Measurements from ENCODE around the gene KLHL7. TPM values are rescaled to one million over a fixed set of nuclear protein-coding genes. Genes with fewer than 3 reads are reported as not detected.

KLHL7 gene
- total RNA-seq, 2 experiments from 2014 or later = 14.3 to 19.6 TPM

GRCh38 chr7:23211589-23211988, 106.0 kb downstream of the KLHL7 start:
- CTCF ChIA-PET = interaction anchor here (0.7 kb wide), 1 partner anchor 461 kb away, joined by 3 read pairs; no protein-coding TSS in a partner anchor
- no peak overlapping the region for H3K4me3 Mint-ChIP-seq

GRCh38 chr7:23212395-23212794, 106.8 kb downstream of the KLHL7 start:
- Mint-ChIP-seq H3K9me3 (no peaks in the 10 kb centered on the region), H3K27ac (no peak overlapping the region), H3K27me3 (peaks cover 16% of the 10 kb centered on the region), H3K4me1 (ENCODE audit: low read depth) (no peaks in the 10 kb centered on the region), H3K4me3 (no peak overlapping the region), H3K36me3 (ENCODE audit: low read depth) (no peaks in the 10 kb centered on the region)
- Histone ChIP-seq H3K36me3 (ENCODE audit: insufficient read depth, low read length) (no peaks in the 10 kb centered on the region), H3K4me3 (ENCODE audit: low read length) (no peak overlapping the region), H3K9me3 (ENCODE audit: control insufficient read depth in 1 of 2, insufficient read depth in 1 of 2, low read length in 2 of 2) (no peaks in the 10 kb centered on the region), H3K27me3 (ENCODE audit: control insufficient read depth in 1 of 2, insufficient read depth in 2 of 2, low read length in 2 of 2) (peaks cover 0 to 4% of the 10 kb centered on the region in 2 experiments), H3K27ac (ENCODE audit: low read depth in 1 of 2, low read length in 2 of 2) (no peak overlapping the region), H3K4me1 (ENCODE audit: insufficient read depth, low read length) (no peaks in the 10 kb centered on the region)
- TF ChIP-seq CTCF (IDR thresholded peaks at IDR 0.05) = no peak
- intact Hi-C loops (cut with DNase I, micrococcal nuclease) = no loop called here
- DNase-seq = no peak
- ATAC-seq (ENCODE audit: poor library complexity) = no peak
- POLR2A ChIA-PET = no interaction called here
- CTCF ChIA-PET = interaction anchor here (0.7 kb wide), 1 partner anchor 462 kb away, joined by 3 read pairs; no protein-coding TSS in a partner anchor

More at GRCh38 chr7:23211589-23211988, 106.0 kb downstream of the KLHL7 start:
- Mint-ChIP-seq H3K36me3 (ENCODE audit: low read depth) (no peaks in the 10 kb centered on the region), H3K27ac (no peak overlapping the region), H3K9me3 (no peaks in the 10 kb centered on the region), H3K27me3 (peaks cover 23% of the 10 kb centered on the region), H3K4me1 (ENCODE audit: low read depth) (no peaks in the 10 kb centered on the region)
- no peak for TF ChIP-seq CTCF (IDR thresholded peaks at IDR 0.05)
- Histone ChIP-seq H3K27ac (ENCODE audit: low read depth in 1 of 2, low read length in 2 of 2) (no peak overlapping the region), H3K4me3 (ENCODE audit: low read length) (no peak overlapping the region), H3K27me3 (ENCODE audit: control insufficient read depth in 1 of 2, insufficient read depth in 2 of 2, low read length in 2 of 2) (peaks cover 0 to 4% of the 10 kb centered on the region in 2 experiments), H3K4me1 (ENCODE audit: insufficient read depth, low read length) (no peaks in the 10 kb centered on the region), H3K9me3 (ENCODE audit: control insufficient read depth in 1 of 2, insufficient read depth in 1 of 2, low read length in 2 of 2) (no peaks in the 10 kb centered on the region), H3K36me3 (ENCODE audit: insufficient read depth, low read length) (no peaks in the 10 kb centered on the region)
- intact Hi-C loops (cut with DNase I, micrococcal nuclease) = no loop called here
- ATAC-seq (ENCODE audit: poor library complexity) (no peak), DNase-seq (no peak)
- POLR2A ChIA-PET = no interaction called here

GRCh38 chr7:23212841-23213240, 107.3 kb downstream of the KLHL7 start:
- DNase-seq (no peak), ATAC-seq (ENCODE audit: poor library complexity) (no peak)
- no peaks in the 10 kb centered on the region for H3K4me1 ChIP-seq (ENCODE audit: insufficient read depth, low read length)
- H3K27ac ChIP-seq (ENCODE audit: low read depth in 1 of 2, low read length in 2 of 2) = no peak overlapping the region
- no peak for TF ChIP-seq CTCF (IDR thresholded peaks at IDR 0.05)
- H3K4me1 Mint-ChIP-seq (ENCODE audit: low read depth) = no peaks in the 10 kb centered on the region
- H3K9me3 ChIP-seq (ENCODE audit: control insufficient read depth in 1 of 2, insufficient read depth in 1 of 2, low read length in 2 of 2) = no peaks in the 10 kb centered on the region
- POLR2A ChIA-PET = no interaction called here
- CTCF ChIA-PET = no interaction called here
- intact Hi-C loops (cut with DNase I, micrococcal nuclease) = no loop called here
- no peak overlapping the region for H3K27ac Mint-ChIP-seq
- H3K27me3 Mint-ChIP-seq = peaks cover 17% of the 10 kb centered on the region
- peaks cover 0 to 4% of the 10 kb centered on the region in 2 experiments for H3K27me3 ChIP-seq (ENCODE audit: control insufficient read depth in 1 of 2, insufficient read depth in 2 of 2, low read length in 2 of 2)
- no peaks in the 10 kb centered on the region for H3K9me3 Mint-ChIP-seq
- no peak overlapping the region for H3K4me3 Mint-ChIP-seq
- H3K4me3 ChIP-seq (ENCODE audit: low read length) = no peak overlapping the region
- no peaks in the 10 kb centered on the region for H3K36me3 ChIP-seq (ENCODE audit: insufficient read depth, low read length)
- H3K36me3 Mint-ChIP-seq (ENCODE audit: low read depth) = no peaks in the 10 kb centered on the region

All from CD4-positive, alpha-beta T cell (primary cell).